Sciatic nerve (tissue), 2 donors: ENCODE data around the gene FANCC. TPM values are rescaled to one million over a fixed set of nuclear protein-coding genes. Genes with fewer than 3 reads are reported as not detected.

Experiments
- ATAC-seq: fragments of 200-7000 bp; cut with Tn5 transposase; one replicate; pipeline ENCODE4 v1.9.1; 2020; ENCODE audit warnings: mild to moderate bottlenecking, moderate library complexity
- DNase-seq: peaks from one replicate; pipeline ENCODE4 v3.0.0-alpha.2; 2020; ENCODE audit warnings: low spot score
- intact Hi-C: fragments of 100-400 bp; cut with DNase I; formaldehyde crosslinking; loops from one replicate; pipeline ENCODE4 v1.14.2; 2022
- total RNA-seq: library from RNA; stranded (reverse); fragmentation: NEBNext Ultra II Directional; extraction: Animal tissue kit (Norgen Biotek cat#: 25700); gene quantifications from one replicate; pipeline ENCODE4 v1.2.1, GENCODE V29; 2021
- donor health status: DM: no; HTN: no; CAD: no.
- donor health status: DM: no; HTN: no; CAD: no.

Gene FANCC
- total RNA-seq, 1 donor from 2014 or later = 13.6 TPM

DNA sequence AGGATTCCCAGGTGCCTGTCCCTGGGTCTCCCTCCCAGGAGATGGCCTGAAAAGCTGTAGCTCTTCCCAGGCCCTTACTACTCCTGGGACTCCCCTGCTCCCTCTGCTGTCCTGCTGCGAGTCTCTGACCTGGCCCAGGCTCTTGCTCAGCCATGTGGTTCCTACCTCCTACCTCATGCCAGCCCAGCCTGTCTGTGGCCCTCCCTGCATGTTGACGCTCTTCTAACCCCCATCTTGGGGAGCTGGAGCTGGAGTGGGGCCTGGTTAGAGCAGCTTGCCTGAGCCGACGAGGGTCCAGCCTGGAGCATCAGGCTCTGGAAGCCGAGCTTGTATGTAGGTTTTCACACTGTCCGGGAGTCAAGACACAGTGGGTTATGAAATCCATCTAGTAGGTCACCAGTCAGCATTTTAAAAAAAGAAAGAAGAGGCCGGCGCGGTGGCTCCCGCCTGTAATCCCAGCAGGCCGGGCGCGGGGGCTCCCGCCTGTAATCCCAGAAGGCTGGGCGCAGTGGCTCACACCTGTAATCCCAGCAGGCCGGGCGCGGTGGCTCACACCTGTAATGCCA, 244.4 kb downstream of the FANCC start:
- ATAC-seq = no peak
- DNase-seq = no peak

DNA sequence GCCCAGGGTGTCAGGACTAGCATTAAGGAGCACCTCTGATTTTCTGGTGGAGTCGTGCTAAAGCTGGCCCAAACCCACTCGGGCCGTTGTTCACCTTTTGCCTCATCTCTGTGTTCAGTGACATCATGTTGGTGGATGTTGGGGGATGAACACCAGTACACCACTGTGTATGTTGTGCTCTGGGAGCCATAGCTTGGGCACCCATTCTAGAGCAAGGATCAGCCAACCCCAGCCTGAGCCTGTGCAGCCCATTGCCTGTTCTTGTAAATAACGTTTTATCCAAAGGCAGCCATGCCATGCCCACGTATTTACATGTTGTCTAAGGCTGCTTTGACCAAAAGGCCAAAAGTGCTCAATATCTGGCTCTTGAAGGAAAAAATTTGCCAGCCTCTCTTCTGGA, 245.6 kb downstream of the FANCC start:
- no peak for DNase-seq
- intact Hi-C loops = no loop called here
- no peak for ATAC-seq

More for the DNA sequence above, 244.4 kb downstream of the FANCC start:
- intact Hi-C loops = no loop called here

DNA sequence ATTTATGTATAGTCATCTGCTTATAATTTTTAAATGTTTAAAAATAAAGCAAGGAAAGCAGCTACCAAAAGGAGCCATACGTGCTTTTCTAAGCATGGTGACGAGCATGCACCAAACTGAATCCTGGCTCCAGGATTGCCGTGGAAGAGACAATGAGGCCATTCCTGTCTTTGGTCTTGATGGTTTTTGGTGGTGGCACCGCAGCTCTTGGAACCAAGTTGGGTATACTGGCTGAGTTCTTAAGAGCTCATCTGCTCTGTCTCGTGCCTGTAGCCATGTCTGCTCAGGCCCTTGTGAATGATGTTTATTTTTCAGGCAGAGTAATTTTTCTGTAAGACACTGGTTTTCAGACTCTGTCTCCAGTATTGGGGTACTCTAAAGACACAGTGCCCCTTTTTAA, 246.1 kb downstream of the FANCC start:
- DNase-seq (no peak), ATAC-seq (no peak)
- intact Hi-C loops = no loop called here

DNA sequence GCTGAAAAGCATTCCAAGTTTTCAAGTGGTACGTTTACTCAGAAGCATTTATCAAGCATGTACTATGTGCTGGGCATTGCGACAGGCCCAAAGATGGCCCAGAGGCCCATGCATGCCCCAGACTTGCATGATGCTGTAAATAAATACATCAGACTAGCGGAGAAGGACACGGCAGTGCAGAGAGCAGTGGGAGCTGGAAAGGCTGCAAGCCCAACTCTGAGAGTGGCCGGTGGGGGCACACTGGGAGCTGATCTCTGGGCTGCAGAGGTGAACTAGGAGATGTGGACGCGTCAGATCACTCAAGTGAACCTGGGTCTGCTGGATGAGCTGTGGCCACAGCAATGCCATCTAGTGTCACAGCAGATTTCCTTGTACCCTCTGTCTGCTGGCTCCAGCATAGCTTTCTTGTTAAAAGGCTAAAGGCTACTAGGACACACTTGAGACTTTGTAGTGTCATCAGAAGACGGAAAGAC, 246.9 kb downstream of the FANCC start:
- ATAC-seq = peak; percentile 18
- intact Hi-C loops = no loop called here
- DNase-seq = no peak

DNA sequence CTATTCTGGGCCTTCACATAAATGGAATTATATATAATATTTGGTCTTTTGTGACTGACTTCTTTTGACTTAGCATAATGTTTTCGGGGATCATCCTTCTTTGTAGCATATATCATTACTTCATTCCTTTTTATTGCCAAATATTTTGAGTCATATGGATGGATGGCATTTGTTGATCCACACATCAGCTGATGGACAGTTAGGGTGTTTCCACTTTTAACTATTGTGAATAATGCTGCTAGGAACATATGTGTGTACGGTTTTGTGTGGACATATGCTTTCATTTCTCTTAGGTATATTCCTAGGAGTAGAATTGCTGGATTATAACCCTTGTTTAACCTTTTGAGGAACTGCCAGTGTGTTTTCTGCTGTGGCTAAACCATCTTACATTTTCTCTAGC, 249.6 kb downstream of the FANCC start:
- ATAC-seq = no peak
- DNase-seq = no peak
- intact Hi-C loops = no loop called here

DNA sequence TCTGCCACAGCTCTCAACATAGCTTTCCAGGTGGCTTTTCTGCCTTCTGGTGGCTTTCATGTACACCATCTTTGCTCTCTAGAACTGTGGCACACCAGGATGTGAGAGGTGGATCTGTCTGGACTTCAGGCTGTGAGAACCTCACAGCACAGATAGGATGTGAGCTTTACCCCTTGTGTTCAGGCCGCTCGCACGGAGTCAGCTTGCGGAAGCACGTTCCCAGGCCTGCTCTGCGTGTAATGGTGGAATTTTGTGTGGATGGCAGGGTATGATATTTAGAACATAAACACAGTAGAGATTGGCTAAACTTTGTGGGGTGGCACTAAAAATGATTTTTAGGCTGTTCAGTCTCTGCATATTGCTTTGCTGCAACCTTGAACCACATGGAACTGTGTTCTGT, 250.5 kb downstream of the FANCC start:
- intact Hi-C loops = no loop called here
- ATAC-seq = no peak
- DNase-seq = no peak

DNA sequence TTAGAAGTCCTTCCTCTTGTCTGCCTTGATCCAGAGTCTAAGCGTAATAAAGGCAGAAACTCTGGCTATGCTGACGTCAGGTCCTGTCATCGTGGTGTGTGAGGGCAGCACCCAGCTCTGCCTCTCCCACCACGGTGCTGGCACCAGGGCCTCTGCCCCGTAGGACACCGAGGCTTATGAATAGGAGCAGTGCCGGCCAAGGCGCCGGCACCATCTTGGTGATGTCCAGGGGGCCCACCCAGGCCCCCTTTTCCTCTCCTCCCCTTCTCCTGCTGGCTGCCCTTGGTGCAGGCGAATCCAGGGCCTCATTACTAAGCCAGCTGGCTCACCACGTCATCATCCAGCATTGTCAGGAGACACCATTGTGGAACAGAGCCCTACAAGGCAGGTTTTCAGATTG, 252.3 kb downstream of the FANCC start:
- ATAC-seq = peak; percentile 67
- DNase-seq = no peak
- intact Hi-C loops = no loop called here

DNA sequence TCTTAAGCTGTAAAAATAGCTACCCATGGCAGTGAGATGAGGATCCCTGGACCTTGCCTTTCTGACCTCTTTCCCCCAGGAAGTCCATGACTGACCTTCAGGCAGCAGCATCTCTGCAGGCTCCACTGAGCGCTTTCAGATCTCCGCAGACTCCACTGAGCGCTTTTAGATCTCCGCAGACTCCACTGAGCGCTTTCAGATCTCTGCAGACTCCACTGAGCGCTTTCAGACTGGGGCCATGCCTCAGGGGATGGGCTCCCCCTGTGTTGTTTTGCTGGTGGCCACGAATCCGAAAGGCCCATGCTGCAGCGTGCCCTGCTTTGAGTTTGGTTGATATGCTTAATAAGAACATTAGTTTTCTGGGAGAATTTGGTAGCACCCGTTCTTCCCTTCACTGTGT, 254.2 kb downstream of the FANCC start:
- ATAC-seq (no peak), DNase-seq (no peak)
- intact Hi-C loops = no loop called here

DNA sequence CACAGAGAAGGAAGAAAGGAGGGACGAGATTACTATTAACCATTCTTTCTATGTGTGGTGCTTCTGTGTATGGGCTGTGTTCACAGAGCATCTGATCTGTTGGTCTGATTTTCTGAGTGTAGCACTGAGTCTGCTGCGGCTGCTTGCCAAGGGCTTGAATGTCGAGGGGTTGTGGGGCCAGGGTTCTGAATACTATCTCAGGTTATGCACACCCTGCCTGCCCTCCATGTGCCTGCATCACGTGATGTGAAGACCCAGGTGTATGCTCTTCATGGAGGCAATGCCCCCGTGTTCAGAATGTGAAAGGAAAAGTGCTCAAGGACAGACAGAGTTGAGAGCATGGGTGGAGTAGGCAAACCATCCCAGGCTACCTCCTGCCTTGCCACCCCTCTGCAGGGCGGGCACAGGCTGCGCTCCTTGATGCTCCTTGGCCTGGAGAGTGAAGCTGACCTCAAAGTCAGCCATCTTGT, 254.9 kb downstream of the FANCC start:
- no peak for DNase-seq
- ATAC-seq = no peak
- intact Hi-C loops = no loop called here

DNA sequence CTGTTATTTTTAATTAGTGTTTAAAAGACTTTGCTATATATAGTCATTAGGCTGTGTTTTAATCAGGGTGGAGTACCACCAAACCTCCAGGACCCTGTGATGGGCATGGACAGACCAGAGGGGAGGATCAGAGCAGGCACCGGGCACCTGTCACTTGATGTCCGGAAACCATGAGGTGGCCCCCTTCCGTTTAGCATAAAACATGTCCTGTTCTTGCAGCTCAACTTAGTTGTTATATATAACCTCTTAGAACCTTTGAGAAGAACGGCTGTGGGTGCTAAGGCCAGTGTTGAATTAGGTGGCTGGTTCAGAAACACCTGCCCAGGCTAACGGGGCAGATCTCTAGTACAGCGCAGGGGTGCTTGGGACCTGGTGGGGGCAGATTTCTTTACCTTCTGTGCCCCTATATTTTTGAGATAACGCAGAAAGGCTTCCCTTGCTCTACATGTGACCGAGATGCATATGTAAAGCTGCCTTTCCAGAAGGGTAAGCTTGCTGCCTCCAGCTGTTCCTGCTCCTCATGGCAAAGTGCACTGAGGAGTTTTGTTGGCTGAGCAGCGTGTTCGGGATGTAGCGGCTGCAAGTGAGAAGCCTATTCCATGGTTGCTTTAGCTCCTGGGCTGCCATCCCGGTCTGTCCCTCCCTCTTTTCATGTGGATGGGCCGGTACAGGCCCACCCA, 255.5 kb downstream of the FANCC start:
- intact Hi-C loops = no loop called here
- no peak for ATAC-seq
- DNase-seq = no peak

DNA sequence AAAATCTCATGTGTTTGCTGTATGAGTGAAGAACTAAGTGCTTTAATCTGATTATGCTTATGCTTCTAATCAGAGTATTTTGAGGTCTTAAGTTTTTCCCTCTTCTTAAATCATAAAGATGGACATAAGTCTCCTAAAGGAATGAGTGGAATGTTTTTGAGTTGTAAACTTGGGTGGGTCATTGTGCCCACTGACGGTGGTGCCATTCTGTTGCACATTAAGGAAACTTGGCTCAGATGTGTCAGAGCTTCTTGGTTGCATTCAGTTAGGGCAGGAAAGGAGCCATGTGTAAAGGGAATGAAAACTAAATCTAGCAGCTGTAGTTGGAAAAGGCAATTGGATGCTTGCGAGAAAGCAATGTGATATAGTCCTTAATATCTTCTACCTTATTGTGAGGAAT, 256.6 kb downstream of the FANCC start:
- intact Hi-C loops = no loop called here
- ATAC-seq (no peak), DNase-seq (no peak)

DNA sequence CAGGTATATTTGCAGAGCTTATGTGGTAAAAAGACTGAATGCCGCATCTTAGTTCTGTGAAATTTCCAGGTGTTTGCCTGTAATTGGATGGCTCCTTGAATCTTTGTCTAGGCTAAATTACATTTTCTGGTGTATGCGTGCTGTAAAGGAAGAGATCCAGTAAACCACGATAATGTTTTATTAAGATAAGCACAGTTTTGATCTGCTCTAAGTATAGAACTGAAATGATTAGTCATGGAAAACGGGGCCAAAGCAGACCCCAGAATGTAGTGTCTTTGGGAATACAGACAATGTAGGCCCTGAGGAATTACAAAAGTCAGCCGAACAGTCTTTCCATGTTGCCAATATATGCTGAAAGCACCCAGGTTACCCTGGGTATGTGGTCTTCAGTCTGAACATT, 257.3 kb downstream of the FANCC start:
- intact Hi-C loops = no loop called here
- no peak for DNase-seq
- ATAC-seq = no peak

DNA sequence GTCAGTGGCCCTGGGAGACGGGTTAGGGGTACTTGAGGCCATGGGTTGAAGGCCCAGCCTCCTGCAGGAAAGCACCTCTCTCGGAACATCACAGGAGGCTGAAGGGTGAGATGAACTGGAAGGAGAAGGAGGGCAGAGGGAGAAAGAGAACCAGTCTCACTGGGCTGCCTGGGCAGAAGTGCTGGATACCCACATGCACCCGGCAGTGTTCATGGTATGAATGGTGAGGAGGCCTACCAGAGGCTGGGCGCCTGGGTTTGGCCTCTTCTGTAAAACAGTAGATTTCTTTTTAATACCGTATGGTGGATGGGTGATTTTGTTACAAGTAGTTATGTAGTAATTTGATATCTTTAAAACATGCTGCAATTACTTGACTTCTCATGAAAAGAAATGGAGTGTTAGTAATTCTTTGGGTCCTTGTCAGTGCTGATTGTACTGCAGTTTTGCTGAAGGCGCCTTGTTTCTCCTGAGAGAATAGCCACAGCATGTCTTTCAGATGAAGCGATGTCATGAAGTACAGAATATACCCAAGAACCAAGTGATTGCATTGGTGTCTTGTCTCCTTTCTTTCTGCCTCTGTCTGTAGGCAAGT, 258.6 kb downstream of the FANCC start:
- intact Hi-C loops = no loop called here
- DNase-seq (no peak), ATAC-seq (peak; percentile 18)

DNA sequence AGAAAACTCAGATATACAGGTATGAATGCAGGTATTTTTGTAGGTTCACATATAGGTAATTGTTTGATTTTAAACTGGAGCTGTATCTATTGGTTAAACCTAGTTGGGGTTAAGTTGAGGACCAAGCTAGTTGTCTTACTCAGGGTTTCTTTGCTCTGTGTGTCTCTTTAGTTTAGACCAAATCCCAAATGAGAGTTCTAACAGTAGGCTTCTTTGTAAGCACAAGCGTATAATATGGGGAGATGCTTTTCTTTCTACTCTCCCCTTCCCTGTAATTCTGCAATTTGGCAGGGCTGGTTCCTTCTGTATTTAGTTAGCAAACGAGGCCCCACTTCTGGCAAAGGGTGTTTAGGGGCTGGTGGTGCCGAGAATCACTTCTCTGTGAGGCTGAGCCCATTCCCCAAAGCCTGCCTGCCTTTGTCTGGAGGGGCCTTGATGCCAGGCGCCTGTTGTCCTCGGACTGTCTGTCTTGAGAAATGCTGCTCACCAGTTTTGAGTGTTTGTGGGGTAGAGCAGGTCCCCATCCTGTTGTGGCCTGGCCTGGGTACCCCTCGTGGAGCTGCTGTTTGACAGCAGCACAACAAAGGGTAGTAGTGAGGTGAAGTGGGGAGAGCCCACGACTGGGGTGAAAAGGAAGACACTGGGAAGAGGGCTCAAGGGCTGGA, 259.3 kb downstream of the FANCC start:
- intact Hi-C loops = no loop called here
- ATAC-seq = peak; percentile 61
- DNase-seq = no peak

DNA sequence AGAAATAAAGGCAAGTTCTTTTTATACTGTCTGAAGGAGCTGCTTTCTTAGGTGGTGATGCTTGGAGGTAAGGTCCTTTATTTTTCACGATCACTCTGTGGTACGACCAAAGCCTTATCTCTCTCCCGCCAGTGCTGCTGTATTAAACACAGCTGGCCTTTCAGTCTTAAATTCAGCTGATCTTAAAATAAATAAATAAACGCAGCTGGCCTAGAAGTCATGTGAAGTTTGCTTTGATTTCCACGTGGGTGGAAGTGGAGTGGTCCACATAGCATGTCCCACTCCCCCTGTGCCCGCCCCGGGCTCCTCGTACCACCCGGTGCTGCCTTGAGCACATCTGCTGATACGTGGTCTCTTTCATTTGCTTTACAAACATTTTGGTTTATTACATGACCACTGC, 260.4 kb downstream of the FANCC start:
- intact Hi-C loops = no loop called here
- no peak for DNase-seq
- ATAC-seq = peak; percentile 29

DNA sequence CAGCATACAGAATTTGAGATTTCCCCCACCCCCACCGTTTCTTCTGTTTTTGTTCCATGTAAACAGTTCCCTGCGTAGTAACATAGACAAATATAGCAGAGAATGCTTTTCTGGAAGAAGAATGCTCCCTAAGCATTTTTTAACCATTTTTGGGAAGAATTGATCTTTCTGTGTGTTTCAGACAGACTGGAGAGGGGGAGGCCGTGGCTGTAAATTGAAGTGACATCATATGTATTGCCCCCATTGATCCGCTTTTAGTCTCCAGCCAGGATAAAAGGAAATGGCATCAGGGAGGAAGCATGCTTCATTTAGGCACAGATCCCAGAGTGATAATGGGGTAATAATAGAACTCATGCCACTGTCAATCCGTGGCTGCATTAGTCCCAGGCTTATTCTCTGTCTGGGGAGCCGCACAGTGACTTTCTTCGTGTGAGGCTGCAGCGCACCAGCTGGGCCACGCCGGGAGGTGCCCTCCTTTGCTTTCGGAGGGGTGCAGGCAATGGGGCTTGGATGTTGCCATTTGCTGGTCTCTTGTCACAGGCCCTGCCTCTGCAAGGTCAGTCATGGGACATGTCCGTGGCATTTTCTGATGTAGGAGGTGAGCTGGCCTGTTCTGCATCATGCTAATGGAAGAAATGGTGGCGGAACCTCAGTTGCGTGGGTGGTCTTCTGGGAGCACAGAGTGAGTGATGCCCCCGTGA, 261.5 kb downstream of the FANCC start:
- DNase-seq (no peak), ATAC-seq (peak; percentile 27)
- intact Hi-C loops = no loop called here

DNA sequence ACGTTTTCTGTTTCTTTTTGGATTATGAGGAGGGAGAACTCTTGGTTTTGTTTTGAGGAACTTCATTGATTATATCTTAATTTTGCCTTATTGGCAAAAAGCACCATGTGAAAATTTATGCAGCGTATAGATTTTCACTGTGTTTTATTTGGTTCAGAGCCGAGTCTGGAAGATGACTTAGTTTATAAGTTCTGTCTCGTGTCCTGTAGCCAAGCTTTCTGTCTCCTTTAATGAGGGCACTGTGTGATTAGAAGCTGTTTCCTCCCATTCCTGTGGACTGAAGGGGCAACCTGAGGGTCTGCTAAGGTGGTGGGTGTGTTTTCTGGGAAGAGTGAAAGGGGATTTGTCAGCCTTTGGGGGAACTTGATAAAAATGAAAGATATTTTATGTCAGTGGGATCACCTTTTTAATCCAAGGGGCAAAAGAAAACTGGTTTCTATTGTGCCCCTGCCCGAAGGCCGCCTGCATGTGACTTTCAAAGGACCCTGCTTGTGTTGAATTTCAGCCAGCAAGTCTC, 262.1 kb downstream of the FANCC start:
- intact Hi-C loops = no loop called here
- DNase-seq = no peak
- no peak for ATAC-seq

DNA sequence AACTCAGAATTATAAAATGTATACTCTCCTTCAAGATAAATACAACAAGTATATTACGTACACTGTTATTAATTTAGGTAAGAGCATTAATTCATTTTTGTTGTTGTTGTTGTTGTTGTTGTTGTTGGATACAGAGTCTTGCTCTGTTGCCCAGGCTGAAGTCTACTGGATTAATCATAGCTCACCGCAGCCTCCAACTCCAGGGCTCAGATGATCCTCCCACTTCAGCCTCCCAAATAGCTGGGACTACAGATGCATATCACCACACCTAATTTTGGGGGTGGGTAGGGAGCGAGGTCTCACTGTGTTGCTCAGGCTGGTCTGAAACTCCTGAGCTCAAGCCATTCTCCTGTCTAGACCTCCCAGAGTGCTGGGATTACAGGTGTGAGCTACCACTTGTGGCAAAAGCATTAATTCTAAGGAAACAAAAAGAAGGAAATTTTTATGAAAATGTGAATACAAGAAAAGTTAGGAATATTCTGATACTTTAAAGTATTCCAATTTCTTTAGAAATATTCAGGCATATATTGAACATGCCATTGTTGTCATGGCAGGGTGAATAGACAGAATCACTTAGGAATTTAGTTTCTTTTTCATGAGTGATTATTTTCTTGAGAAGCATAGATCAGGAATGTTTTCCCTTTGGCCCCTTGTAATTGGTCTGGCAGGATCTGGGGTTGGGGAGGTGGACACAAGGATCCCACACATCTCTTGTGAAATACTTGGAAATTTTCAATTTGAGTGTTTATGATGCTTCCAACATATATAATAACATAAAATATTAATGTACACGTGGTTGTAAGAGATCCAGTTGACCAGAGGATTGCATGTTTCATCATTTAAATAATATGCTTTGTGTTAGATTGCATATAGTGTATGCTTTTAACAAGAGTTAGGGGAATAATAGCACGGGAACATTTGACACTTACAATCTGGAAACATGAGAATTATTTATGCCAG, 263.6 kb downstream of the FANCC start:
- no peak for ATAC-seq
- no peak for DNase-seq
- intact Hi-C loops = no loop called here
